H9 (cell line): Measurements from ENCODE around the gene BPIFB6. TPM values are rescaled to one million over a fixed set of nuclear protein-coding genes. Genes with fewer than 3 reads are reported as not detected.

Experiments
- DNase-seq: peaks from one replicate; pipeline ENCODE4 v3.0.0-alpha.2; 2017
- H2AFZ ChIP-seq: one replicate; pipeline ENCODE4 v1.6.1; 2013; ENCODE audit warnings: mild to moderate bottlenecking, low read length, control low read depth, moderate library complexity
- H2AK5ac ChIP-seq: 2 replicates; pipeline ENCODE4 v1.6.1; 2013; ENCODE audit warnings: low read length, control low read depth, mixed read lengths; ENCODE audit not compliant: insufficient read length
- H2BK120ac ChIP-seq: one replicate; pipeline ENCODE4 v1.6.1; 2013; ENCODE audit warnings: low read depth, mild to moderate bottlenecking, low read length, control low read depth, inconsistent platforms; ENCODE audit not compliant: poor library complexity, severe bottlenecking
- H2BK12ac ChIP-seq: 2 replicates; pipeline ENCODE4 v1.6.1; 2013; ENCODE audit warnings: low read length, control low read depth, mixed read lengths, low read depth; ENCODE audit not compliant: insufficient read length
- H2BK15ac ChIP-seq: 2 replicates; pipeline ENCODE4 v1.6.1; 2013; ENCODE audit warnings: low read depth, low read length, control low read depth
- H2BK20ac ChIP-seq: one replicate; pipeline ENCODE4 v1.6.1; 2013; ENCODE audit warnings: low read depth, mild to moderate bottlenecking, low read length, control low read depth, inconsistent platforms; ENCODE audit not compliant: poor library complexity, severe bottlenecking
- H2BK5ac ChIP-seq: 2 replicates; pipeline ENCODE4 v1.6.1; 2013; ENCODE audit warnings: low read length, control low read depth, mixed read lengths; ENCODE audit not compliant: insufficient read length
- H3K14ac ChIP-seq: 2 replicates; pipeline ENCODE4 v1.6.1; 2013; ENCODE audit warnings: low read length, control low read depth; ENCODE audit not compliant: insufficient read depth
- H3K18ac ChIP-seq: 2 replicates; pipeline ENCODE4 v1.6.1; 2013; ENCODE audit warnings: low read depth, mild to moderate bottlenecking, mixed read lengths, low read length, control low read depth; ENCODE audit not compliant: insufficient read length
- H3K23ac ChIP-seq: 2 replicates; pipeline ENCODE4 v1.6.1; 2013; ENCODE audit warnings: low read length, control low read depth, mixed read lengths, low read depth; ENCODE audit not compliant: insufficient read length
- H3K23me2 ChIP-seq: 2 replicates; pipeline ENCODE4 v1.6.1; 2013; ENCODE audit warnings: low read depth, mild to moderate bottlenecking, mixed read lengths, low read length, control low read depth; ENCODE audit not compliant: insufficient read length, poor library complexity, severe bottlenecking
- H3K27ac ChIP-seq: 2 replicates; pipeline ENCODE4 v1.5.1; 2013; ENCODE audit warnings: low read length, control low read depth, mixed read lengths, low read depth; ENCODE audit not compliant: insufficient read length
- H3K27me3 ChIP-seq: 2 replicates; pipeline ENCODE4 v1.6.1; 2013; ENCODE audit warnings: low read length, control low read depth, inconsistent platforms; ENCODE audit not compliant: insufficient read depth
- H3K4ac ChIP-seq: 2 replicates; pipeline ENCODE4 v1.6.1; 2013; ENCODE audit warnings: low read depth, mild to moderate bottlenecking, control low read depth, inconsistent platforms, low read length, moderate library complexity
- H3K4me1 ChIP-seq: 2 replicates; pipeline ENCODE4 v1.6.1; 2013; ENCODE audit warnings: low read length, control low read depth, inconsistent platforms; ENCODE audit not compliant: insufficient read depth
- H3K4me2 ChIP-seq: 2 replicates; pipeline ENCODE4 v1.6.1; 2013; ENCODE audit warnings: low read length, control low read depth, mixed read lengths; ENCODE audit not compliant: insufficient read length, insufficient read depth
- H3K56ac ChIP-seq: 2 replicates; pipeline ENCODE4 v1.6.1; 2013; ENCODE audit warnings: low read depth, mild to moderate bottlenecking, mixed read lengths, low read length, control low read depth; ENCODE audit not compliant: insufficient read length
- H3K79me1 ChIP-seq: 2 replicates; pipeline ENCODE4 v1.6.1; 2013; ENCODE audit warnings: low read depth, mild to moderate bottlenecking, moderate library complexity, low read length, control low read depth, inconsistent platforms; ENCODE audit not compliant: insufficient read depth, poor library complexity, severe bottlenecking
- H3K79me2 ChIP-seq: 2 replicates; pipeline ENCODE4 v1.6.1; 2013; ENCODE audit warnings: low read length, control low read depth, inconsistent platforms; ENCODE audit not compliant: insufficient read depth
- H3K9ac ChIP-seq: 2 replicates; pipeline ENCODE4 v1.6.1; 2013; ENCODE audit warnings: low read length, control low read depth, mixed read lengths; ENCODE audit not compliant: insufficient read length; ENCODE audit errors: extremely low read depth
- H3K9me3 ChIP-seq: one replicate; pipeline ENCODE4 v1.6.1; 2013; ENCODE audit warnings: low read depth, low read length, inconsistent platforms; ENCODE audit not compliant: control insufficient read depth
- H3T11ph ChIP-seq: one replicate; pipeline ENCODE4 v1.6.1; 2013; ENCODE audit warnings: mild to moderate bottlenecking, low read length, control low read depth, inconsistent platforms
- H4K20me1 ChIP-seq: one replicate; pipeline ENCODE4 v1.6.1; 2013; ENCODE audit not compliant: control insufficient read depth, insufficient read length, insufficient read depth
- H4K5ac ChIP-seq: 2 replicates; pipeline ENCODE4 v1.6.1; 2013; ENCODE audit warnings: low read depth, mild to moderate bottlenecking, mixed read lengths, low read length, control low read depth; ENCODE audit not compliant: insufficient read length
- H4K8ac ChIP-seq: replicated peaks from 2 replicates; pipeline ENCODE4 v1.6.1; 2013; ENCODE audit warnings: low read length, control low read depth, mixed read lengths, low read depth; ENCODE audit not compliant: insufficient read length
- H4K91ac ChIP-seq: 2 replicates; pipeline ENCODE4 v1.6.1; 2013; ENCODE audit warnings: low read depth, mild to moderate bottlenecking, moderate library complexity, mixed read lengths, low read length, control low read depth; ENCODE audit not compliant: insufficient read length
- H3K27ac Mint-ChIP-seq, 3 experiments: 2 replicates in 2 of 3; 3 replicates in 1 of 3; pipeline ENCODE4 v1.8.0; 2020 to 2021; ENCODE audit warnings: mixed read lengths in 3 of 3, mild to moderate bottlenecking in 1 of 3, moderate library complexity in 1 of 3
- H3K27me3 Mint-ChIP-seq: 2 replicates; pipeline ENCODE4 v1.8.0; 2021; ENCODE audit warnings: low read depth, mild to moderate bottlenecking, moderate library complexity, mixed read lengths
- H3K36me3 Mint-ChIP-seq, 3 experiments: 2 replicates in 2 of 3; 3 replicates in 1 of 3; pipeline ENCODE4 v1.8.0; 2020 to 2021; ENCODE audit warnings: low read depth in 3 of 3, mixed read lengths in 3 of 3; ENCODE audit not compliant: insufficient read depth in 1 of 3
- H3K4me1 Mint-ChIP-seq, 2 experiments: 2 replicates each; pipeline ENCODE4 v1.8.0; 2020; ENCODE audit warnings: mixed read lengths in 2 of 2
- H3K4me3 Mint-ChIP-seq, 2 experiments: 2 replicates in 1 of 2; 3 replicates in 1 of 2; pipeline ENCODE4 v1.8.0; 2020 to 2021; ENCODE audit warnings: mild to moderate bottlenecking in 2 of 2, mixed read lengths in 2 of 2, moderate library complexity in 1 of 2
- H3K9me3 Mint-ChIP-seq, 2 experiments: 2 replicates in 1 of 2; 3 replicates in 1 of 2; pipeline ENCODE4 v1.8.0; 2020; ENCODE audit warnings: mild to moderate bottlenecking in 2 of 2, mixed read lengths in 2 of 2, moderate library complexity in 1 of 2
- WGBS: extraction: QIAGEN DNeasy Blood & Tissue Kit; methylation state at CpG from one replicate; pipeline ENCODE4 v1.1.7; 2013; ENCODE audit warnings: missing lambda C conversion rate, low lambda C conversion rate, mixed read lengths; ENCODE audit not compliant: insufficient read length; ENCODE audit errors: extremely low coverage; 5-methylcytosine and 5-hydroxymethylcytosine counted together
- total RNA-seq: library from RNA; stranded (reverse); gene quantifications from 2 replicates; pipeline ENCODE4 v1.2.1, GENCODE V29; 2021
- TF ChIP-seq, protein P1 (sequence below): fragments of 200-600 bp; sonication (generic); conservative IDR thresholded peaks from 3 replicates; pipeline ENCODE4 v1.8.0; 2021; ENCODE audit warnings: antibody characterized with exemption, mild to moderate bottlenecking

The BPIFB6 gene
- total RNA-seq, 1 experiment from 2014 or later, result not detected

- Histone ChIP-seq H2BK15ac (no peak overlapping the region), H3K18ac (no peak overlapping the region), H3K9ac (no peak overlapping the region), H3K27me3 (no peaks in the 10 kb centered on the region), H3K23me2 (no peaks in the 10 kb centered on the region), H3K14ac (no peak overlapping the region), H4K20me1 (peaks cover 2% of the 10 kb centered on the region), H3T11ph (no peak overlapping the region), H2BK120ac (no peak overlapping the region), H2AFZ (no peak overlapping the region), H3K79me2 (no peaks in the 10 kb centered on the region), H4K91ac (no peak overlapping the region), H3K27ac (no peak overlapping the region), H3K23ac (no peak overlapping the region), H3K79me1 (no peaks in the 10 kb centered on the region), H3K4me1 (no peaks in the 10 kb centered on the region), H4K8ac (no peak overlapping the region), H2AK5ac (no peak overlapping the region), H3K4ac (no peak overlapping the region), H2BK20ac (no peak overlapping the region), H3K9me3 (no peaks in the 10 kb centered on the region), H3K4me2 (no peak overlapping the region), H4K5ac (no peak overlapping the region), H3K56ac (no peak overlapping the region), H2BK12ac (no peak overlapping the region), H2BK5ac (no peak overlapping the region)
- no peaks in the 10 kb centered on the region; a peak in 1 of 5 replicates for H3K9me3 Mint-ChIP-seq
- WGBS, result no CpG with 5 or more reads among the region's 2 CpGs
- peaks cover 0 to 3% of the 10 kb centered on the region in 2 experiments; a peak in 1 of 4 replicates for H3K4me1 Mint-ChIP-seq
- H3K27ac Mint-ChIP-seq, result no peak overlapping the region
- TF ChIP-seq, protein P1, sequence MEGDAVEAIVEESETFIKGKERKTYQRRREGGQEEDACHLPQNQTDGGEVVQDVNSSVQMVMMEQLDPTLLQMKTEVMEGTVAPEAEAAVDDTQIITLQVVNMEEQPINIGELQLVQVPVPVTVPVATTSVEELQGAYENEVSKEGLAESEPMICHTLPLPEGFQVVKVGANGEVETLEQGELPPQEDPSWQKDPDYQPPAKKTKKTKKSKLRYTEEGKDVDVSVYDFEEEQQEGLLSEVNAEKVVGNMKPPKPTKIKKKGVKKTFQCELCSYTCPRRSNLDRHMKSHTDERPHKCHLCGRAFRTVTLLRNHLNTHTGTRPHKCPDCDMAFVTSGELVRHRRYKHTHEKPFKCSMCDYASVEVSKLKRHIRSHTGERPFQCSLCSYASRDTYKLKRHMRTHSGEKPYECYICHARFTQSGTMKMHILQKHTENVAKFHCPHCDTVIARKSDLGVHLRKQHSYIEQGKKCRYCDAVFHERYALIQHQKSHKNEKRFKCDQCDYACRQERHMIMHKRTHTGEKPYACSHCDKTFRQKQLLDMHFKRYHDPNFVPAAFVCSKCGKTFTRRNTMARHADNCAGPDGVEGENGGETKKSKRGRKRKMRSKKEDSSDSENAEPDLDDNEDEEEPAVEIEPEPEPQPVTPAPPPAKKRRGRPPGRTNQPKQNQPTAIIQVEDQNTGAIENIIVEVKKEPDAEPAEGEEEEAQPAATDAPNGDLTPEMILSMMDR, result no peak
- H3K36me3 Mint-ChIP-seq, result no peaks in the 10 kb centered on the region
- H3K4me3 Mint-ChIP-seq, result no peak overlapping the region
- H3K27me3 Mint-ChIP-seq, result peaks cover 15% of the 10 kb centered on the region
- no peak for DNase-seq
Measured at GRCh38 chr20:33072813-33073212, 41.4 kb downstream of the BPIFB6 start.
